NOMO-1 treated with DMSO at 0.1 percent for 48 hours (cell line): ENCODE results near the gene OSBPL2.
A peak's percentile ranks its signal among the peaks of the same experiment; 100 is the strongest.

Experiments used
- DNase-seq: peaks from one replicate; lab custom pipeline; 2025; ENCODE audit not compliant: unreplicated experiment; lab: John Stamatoyannopoulos, UW

The OSBPL2 gene

GRCh38 chr20:62298577-62299249, 60.4 kb downstream of the OSBPL2 start:
- DNase-seq = no peak

DNA sequence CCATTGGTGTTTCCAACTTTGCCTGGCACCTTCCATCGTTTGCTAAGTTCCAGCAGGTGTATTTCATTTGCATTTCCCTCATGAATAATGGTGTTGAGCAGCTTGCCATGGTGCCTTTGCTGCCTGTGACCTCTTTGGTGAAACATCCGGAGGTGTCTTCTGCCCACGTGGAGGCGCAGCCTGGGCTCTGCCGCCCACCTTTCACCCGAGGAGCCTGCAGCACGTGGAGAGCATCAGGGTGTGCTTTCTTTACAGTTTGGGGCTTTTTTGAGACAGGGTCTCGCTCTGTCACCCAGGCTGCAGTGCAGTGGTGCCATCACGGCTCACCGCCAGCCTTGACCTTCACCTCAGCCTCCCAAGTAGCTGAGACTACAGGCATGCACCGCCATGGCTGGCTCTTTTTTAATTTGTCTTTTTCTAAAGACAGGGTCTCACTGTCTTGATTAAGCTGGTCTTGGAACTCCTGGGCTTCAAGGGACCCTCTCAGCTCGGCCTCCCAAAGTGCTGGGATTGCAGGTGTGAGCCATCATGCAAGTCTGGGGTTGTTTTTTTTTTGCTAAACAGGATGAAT, 61.4 kb downstream of the OSBPL2 start:
- DNase-seq = no peak

DNA sequence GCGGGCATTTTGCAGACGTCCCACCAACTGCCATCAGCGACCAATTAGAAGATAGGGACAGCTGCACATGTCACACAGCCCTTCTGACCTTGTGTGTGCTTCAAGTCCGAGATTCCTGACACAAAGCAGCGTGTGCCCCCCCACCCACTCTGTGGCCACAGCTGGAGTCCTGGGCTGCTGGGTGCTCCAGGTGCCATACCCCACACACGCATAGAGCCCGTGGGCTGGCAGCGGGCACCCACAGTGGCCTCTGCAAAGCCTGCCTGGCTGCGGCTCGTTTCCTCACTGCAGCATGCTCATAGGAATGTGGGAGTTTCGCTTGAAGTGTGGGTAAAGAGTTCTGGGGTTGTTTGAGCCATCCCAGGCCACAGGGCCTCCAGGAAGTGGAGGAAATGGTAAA, 62.0 kb downstream of the OSBPL2 start:
- DNase-seq = no peak

- DNase-seq = no peak
These were observed 62.9 kb downstream of the OSBPL2 start for GRCh38 chr20:62301111-62301668.

DNA sequence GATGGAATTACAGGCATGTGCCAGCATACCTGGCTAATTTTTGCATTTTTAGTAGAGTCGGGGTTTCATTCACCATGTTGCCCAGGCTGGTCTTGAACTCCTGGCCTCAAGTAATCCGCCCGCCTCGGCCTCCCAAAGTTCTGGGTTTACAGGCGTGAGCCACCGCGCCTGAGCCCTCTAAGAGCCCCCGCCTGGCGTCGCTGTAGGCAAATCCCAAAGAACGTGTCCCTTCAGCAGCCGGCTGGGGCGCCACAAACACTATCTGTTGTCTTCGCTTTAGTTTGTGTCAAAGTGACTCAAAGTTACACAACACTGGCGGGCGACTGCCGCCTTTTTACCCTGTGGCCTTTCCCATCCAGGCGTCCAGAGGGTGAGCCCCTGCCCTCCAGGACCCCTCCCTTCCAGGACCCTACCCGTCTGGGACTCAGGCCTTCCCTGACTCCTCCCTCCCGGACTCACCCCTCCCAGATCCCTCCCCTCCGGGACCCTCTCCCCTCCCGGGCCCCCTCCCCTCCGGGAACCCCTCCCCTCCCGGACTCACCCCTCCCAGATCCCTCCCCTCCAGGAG, 63.5 kb downstream of the OSBPL2 start:
- peak; percentile 97 for DNase-seq

- DNase-seq = peak; percentile 92
These were observed 64.2 kb downstream of the OSBPL2 start, which contains the start of gene ADRM1 for GRCh38 chr20:62302341-62303061. ADRM1 (plus strand) TSS chr20:62302997; CDS start chr20:62303569, 572 bp downstream.

DNA sequence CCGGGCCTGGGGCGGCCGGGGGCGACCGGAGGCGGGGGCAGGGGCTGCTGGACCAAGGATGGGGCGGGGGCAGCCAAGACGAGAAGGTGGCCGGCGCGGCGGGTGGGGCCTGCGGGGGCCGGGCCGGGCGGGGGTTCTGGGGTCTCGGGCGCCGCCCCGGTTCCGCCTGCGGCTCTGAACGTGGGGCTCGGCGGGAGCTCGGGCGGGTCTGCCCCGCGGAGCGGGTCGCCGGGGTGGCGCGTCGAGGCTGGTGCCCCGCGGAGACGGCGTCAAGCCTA, 64.7 kb downstream of the OSBPL2 start:
- no peak for DNase-seq

DNA sequence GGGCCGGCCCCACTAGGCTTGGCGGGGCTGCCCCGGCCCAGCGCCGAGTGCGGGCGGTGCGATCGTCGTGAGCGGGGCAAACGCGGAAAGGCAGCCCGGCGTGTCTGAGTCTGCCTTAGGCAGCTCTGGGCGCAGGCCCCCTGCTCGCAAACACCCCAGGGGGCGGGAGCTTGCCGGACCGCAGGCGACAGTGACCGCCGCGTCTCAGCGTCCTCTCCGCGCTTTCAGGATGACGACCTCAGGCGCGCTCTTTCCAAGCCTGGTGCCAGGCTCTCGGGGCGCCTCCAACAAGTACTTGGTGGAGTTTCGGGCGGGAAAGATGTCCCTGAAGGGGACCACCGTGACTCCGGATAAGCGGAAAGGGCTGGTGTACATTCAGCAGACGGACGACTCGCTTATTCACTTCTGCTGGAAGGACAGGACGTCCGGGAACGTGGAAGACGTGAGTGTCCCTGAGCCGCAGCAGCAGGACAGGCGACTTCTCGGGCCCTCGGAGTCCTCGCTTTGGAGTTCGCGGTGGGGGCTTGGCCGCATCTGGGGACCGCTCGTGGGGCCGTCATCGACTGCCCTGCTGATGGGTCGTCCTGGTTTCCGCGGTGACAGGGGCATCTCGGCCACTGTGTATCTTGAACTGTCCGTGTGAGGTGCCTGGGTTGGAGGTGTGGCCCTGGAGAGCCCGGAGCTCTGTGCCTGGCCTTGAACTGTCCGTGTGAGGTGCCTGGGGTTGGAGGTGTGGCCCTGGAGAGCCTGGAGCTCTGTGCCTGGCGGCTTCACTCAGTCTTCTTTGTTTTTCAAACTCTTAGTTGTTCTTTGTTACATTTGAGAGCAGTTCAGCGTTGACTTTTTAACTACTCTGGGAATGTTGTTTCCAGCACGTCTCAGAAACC, 65.3 kb downstream of the OSBPL2 start:
- no peak for DNase-seq

GRCh38 chr20:62304331-62305148, 66.2 kb downstream of the OSBPL2 start:
- no peak for DNase-seq

DNA sequence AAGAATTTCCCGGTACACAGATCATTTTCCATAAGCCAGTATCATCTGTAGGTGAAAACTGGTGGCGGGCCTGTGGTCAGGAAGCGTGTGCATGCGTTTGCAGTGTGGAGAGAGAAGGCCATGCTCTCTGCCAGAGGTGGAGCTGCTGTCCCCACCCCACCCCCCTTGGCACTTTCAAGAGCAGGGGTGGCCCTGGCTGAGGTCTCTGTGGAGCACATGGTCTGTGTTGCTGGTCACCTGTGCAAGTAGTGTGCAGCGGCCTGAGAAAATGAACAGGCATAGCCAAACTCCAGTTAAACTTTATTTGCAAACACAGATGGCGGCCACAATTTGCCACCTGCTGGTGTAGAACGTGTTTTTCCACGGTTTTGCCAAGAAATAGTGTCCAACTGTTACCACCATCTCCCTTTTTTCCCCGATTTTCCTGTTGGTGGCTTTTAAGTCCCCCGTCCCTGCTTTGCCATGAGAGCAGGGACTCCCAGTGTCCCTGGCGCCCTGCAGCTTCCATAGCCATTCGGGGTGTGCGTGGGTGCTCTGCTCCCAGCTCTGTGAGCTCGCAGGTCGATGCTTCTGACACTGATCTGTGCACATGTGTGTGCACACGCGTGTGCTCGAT, 66.9 kb downstream of the OSBPL2 start:
- DNase-seq = no peak

DNA sequence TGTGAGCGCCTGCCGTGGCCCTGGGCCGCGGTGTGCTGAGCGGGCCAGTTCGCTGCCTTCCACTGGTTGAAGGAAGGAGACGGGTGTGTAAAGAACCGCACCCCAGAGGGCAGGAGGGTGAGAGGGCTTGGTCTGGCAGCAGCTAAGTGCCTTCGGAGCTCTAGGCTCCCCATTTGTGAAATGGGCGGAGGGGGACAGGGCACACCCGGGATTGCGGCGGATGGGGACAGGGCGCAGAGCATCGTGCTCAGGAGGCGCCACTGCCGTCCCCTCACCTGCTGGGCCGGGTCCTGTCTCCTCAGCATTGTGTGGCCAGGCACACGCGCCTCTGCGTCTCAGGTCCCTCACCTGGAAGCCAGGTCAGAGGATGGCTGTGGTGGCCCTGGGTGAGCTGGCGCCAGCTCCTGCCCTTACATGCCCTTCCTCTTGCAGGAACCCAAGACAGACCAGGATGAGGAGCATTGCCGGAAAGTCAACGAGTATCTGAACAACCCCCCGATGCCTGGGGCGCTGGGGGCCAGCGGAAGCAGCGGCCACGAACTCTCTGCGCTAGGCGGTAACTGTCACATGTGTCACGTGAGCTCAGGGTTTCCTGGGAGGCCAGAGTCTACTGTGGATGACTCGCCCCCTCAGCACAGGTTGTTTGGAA, 67.6 kb downstream of the OSBPL2 start:
- no peak for DNase-seq

DNA sequence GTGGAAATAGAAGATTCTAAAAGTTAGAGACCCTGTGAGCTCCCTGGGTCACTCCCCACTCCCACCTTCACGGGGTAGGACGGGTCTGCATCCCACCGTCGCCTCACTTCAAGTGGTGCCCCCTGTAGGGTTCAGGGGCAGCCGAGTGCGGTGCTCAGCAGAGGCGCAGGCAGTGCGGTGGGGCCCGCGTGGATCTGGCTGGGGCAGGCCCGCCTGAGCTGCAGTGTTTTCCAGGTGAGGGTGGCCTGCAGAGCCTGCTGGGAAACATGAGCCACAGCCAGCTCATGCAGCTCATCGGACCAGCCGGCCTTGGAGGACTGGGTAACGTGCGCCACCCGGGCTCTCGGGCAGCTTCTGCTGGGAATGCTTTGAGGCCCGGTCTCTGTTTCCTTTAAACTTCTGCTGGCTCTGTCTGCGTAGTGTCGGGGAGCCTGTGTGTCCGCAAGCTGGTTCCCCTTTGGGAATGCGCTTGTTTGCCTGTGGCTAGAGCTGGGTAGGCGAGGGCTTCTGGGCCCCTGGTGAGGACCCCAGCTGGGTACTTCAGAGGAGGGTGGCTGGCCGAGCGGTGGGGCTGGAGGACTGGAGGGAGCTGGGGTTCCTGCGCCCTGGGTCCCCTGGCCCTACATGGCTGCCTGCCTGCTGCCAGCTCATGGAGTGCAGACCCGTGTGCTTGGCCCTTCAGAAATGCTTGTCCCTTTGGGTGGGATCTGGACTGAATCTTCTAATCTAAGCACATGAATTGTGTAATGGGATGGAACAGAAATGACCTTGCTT, 68.3 kb downstream of the OSBPL2 start:
- no peak for DNase-seq

- DNase-seq = no peak
These were observed 69.1 kb downstream of the OSBPL2 start for GRCh38 chr20:62307226-62308101.

GRCh38 chr20:62308102-62308822, 69.9 kb downstream of the OSBPL2 start:
- DNase-seq = no peak

- DNase-seq = no peak
These were observed 71.0 kb downstream of the OSBPL2 start for GRCh38 chr20:62309198-62309944.
